Astrocyte (in vitro differentiated cells and primary cell): ENCODE data around the gene PDE5A. TPM values are rescaled to one million over a fixed set of nuclear protein-coding genes. Genes with fewer than 3 reads are reported as not detected.

Experiments
- DNase-seq: peaks from one replicate; pipeline ENCODE4 v3.0.0-alpha.2; 2010; ENCODE audit warnings: low read depth
- FAIRE-seq: peaks from 2 replicates; lab custom pipeline; 2011; peaks lifted over from hg19 to GRCh38; lab: Jason Lieb, UNC
- H2AFZ ChIP-seq: 2 replicates; pipeline ENCODE4 v1.6.0; 2012; ENCODE audit warnings: low read depth, low read length, inconsistent platforms
- H3K27ac ChIP-seq: 2 replicates; pipeline ENCODE4 v1.5.1; 2011; ENCODE audit warnings: low read depth, low read length, inconsistent platforms
- H3K27me3 ChIP-seq: 2 replicates; pipeline ENCODE4 v1.6.0; 2011; ENCODE audit warnings: low read length, inconsistent platforms; ENCODE audit not compliant: insufficient read depth
- H3K36me3 ChIP-seq: 2 replicates; pipeline ENCODE4 v1.5.1; 2011; ENCODE audit warnings: low read length, inconsistent platforms; ENCODE audit not compliant: insufficient read depth
- H3K4me1 ChIP-seq: 2 replicates; pipeline ENCODE4 v1.5.1; 2011; ENCODE audit warnings: low read length, inconsistent platforms; ENCODE audit not compliant: insufficient read depth
- H3K4me2 ChIP-seq: 2 replicates; pipeline ENCODE4 v1.6.0; 2012; ENCODE audit warnings: low read length, inconsistent platforms
- H3K4me3 ChIP-seq: 2 replicates; pipeline ENCODE4 v1.5.1; 2011; ENCODE audit warnings: low read depth, mild to moderate bottlenecking, low read length, inconsistent platforms; ENCODE audit not compliant: insufficient read depth
- H3K79me2 ChIP-seq: 2 replicates; pipeline ENCODE4 v1.6.0; 2012; ENCODE audit warnings: mild to moderate bottlenecking, low read length, inconsistent platforms; ENCODE audit not compliant: insufficient read depth
- H3K9ac ChIP-seq: 2 replicates; pipeline ENCODE4 v1.6.0; 2012; ENCODE audit warnings: mild to moderate bottlenecking, low read length, inconsistent platforms
- H3K9me3 ChIP-seq: 2 replicates; pipeline ENCODE4 v1.5.1; 2012; ENCODE audit warnings: low read depth, mild to moderate bottlenecking, low read length, inconsistent platforms; ENCODE audit not compliant: insufficient read depth
- H4K20me1 ChIP-seq: 2 replicates; pipeline ENCODE4 v1.6.0; 2012; ENCODE audit warnings: low read length, inconsistent platforms; ENCODE audit not compliant: insufficient read depth
- H3K27ac Mint-ChIP-seq: one replicate; pipeline ENCODE4 v1.8.0; 2021; ENCODE audit warnings: mild to moderate bottlenecking, mixed read lengths; ENCODE audit not compliant: unreplicated experiment
- H3K27me3 Mint-ChIP-seq: one replicate; pipeline ENCODE4 v1.8.0; 2021; ENCODE audit warnings: low read depth, mixed read lengths; ENCODE audit not compliant: unreplicated experiment
- H3K36me3 Mint-ChIP-seq: one replicate; pipeline ENCODE4 v1.8.0; 2021; ENCODE audit warnings: low read depth, mixed read lengths; ENCODE audit not compliant: unreplicated experiment
- H3K4me1 Mint-ChIP-seq: one replicate; pipeline ENCODE4 v1.8.0; 2021; ENCODE audit warnings: low read depth, mixed read lengths; ENCODE audit not compliant: unreplicated experiment
- H3K4me3 Mint-ChIP-seq: one replicate; pipeline ENCODE4 v1.8.0; 2021; ENCODE audit warnings: mild to moderate bottlenecking, moderate library complexity, mixed read lengths; ENCODE audit not compliant: unreplicated experiment
- H3K9me3 Mint-ChIP-seq: one replicate; pipeline ENCODE4 v1.8.0; 2021; ENCODE audit warnings: mild to moderate bottlenecking, mixed read lengths; ENCODE audit not compliant: unreplicated experiment
- CTCF ChIP-seq: IDR thresholded peaks from 2 replicates; pipeline ENCODE4 v1.5.1; 2011; ENCODE audit warnings: low read depth, mild to moderate bottlenecking, inconsistent platforms, low read length, moderate library complexity; ENCODE audit not compliant: insufficient read depth
- EZH2 ChIP-seq: IDR thresholded peaks from 2 replicates; pipeline ENCODE4 v1.6.1; 2012; ENCODE audit warnings: mild to moderate bottlenecking, low read length, inconsistent platforms; ENCODE audit not compliant: insufficient read depth
- total RNA-seq: library from RNA; stranded (reverse); gene quantifications from 2 replicates; pipeline ENCODE4 v1.2.1, GENCODE V29; 2021

PDE5A gene
- total RNA-seq, 1 donor from 2014 or later = 3.6 TPM

GRCh38 chr4:119489305-119489704, 139.3 kb downstream of the PDE5A start:
- FAIRE-seq (no peak), DNase-seq (no peak)
- H3K4me3 Mint-ChIP-seq = no peak overlapping the region
- Histone ChIP-seq H3K36me3 (no peaks in the 10 kb centered on the region), H2AFZ (no peak overlapping the region), H3K4me3 (no peak overlapping the region), H3K4me1 (no peaks in the 10 kb centered on the region), H3K4me2 (no peak overlapping the region), H3K9me3 (no peaks in the 10 kb centered on the region), H3K27me3 (no peaks in the 10 kb centered on the region), H3K27ac (no peak overlapping the region), H3K9ac (no peak overlapping the region), H3K79me2 (no peaks in the 10 kb centered on the region), H4K20me1 (no peaks in the 10 kb centered on the region)
- no peaks in the 10 kb centered on the region for H3K4me1 Mint-ChIP-seq
- TF ChIP-seq CTCF = no peak
- TF ChIP-seq EZH2 = no peak
- H3K27me3 Mint-ChIP-seq = no peaks in the 10 kb centered on the region
- H3K9me3 Mint-ChIP-seq = peaks cover 11% of the 10 kb centered on the region
- H3K27ac Mint-ChIP-seq = no peak overlapping the region
- H3K36me3 Mint-ChIP-seq = peaks cover 5% of the 10 kb centered on the region

- H3K9ac ChIP-seq = no peak overlapping the region
- no peak overlapping the region for H3K27ac ChIP-seq
- H3K27ac Mint-ChIP-seq = no peak overlapping the region
- H3K9me3 ChIP-seq = no peaks in the 10 kb centered on the region
- H3K4me3 Mint-ChIP-seq = no peak overlapping the region
- no peaks in the 10 kb centered on the region for H3K4me1 ChIP-seq
- H3K4me2 ChIP-seq = no peak overlapping the region
- no peaks in the 10 kb centered on the region for H4K20me1 ChIP-seq
- no peak overlapping the region for H2AFZ ChIP-seq
- H3K36me3 Mint-ChIP-seq = peaks cover 28% of the 10 kb centered on the region
- peaks cover 12% of the 10 kb centered on the region for H3K36me3 ChIP-seq
- no peaks in the 10 kb centered on the region for H3K27me3 ChIP-seq
- H3K4me3 ChIP-seq = no peak overlapping the region
- H3K4me1 Mint-ChIP-seq = peaks cover 1% of the 10 kb centered on the region
- DNase-seq (no peak), FAIRE-seq (peak; percentile 37)
- H3K79me2 ChIP-seq = no peaks in the 10 kb centered on the region
- H3K27me3 Mint-ChIP-seq = no peaks in the 10 kb centered on the region
- peaks cover 16% of the 10 kb centered on the region for H3K9me3 Mint-ChIP-seq
- TF ChIP-seq EZH2 = no peak
- TF ChIP-seq CTCF = no peak
Observed at GRCh38 chr4:119480331-119480730, 148.3 kb downstream of the PDE5A start.

- Histone ChIP-seq H3K4me2 (no peak overlapping the region), H3K4me3 (no peak overlapping the region), H3K27ac (no peak overlapping the region), H3K36me3 (peaks cover 12% of the 10 kb centered on the region), H3K9me3 (no peaks in the 10 kb centered on the region), H2AFZ (no peak overlapping the region), H4K20me1 (no peaks in the 10 kb centered on the region), H3K9ac (no peak overlapping the region), H3K79me2 (no peaks in the 10 kb centered on the region), H3K27me3 (no peaks in the 10 kb centered on the region), H3K4me1 (no peaks in the 10 kb centered on the region)
- TF ChIP-seq EZH2 = no peak
- TF ChIP-seq CTCF = no peak
- Mint-ChIP-seq H3K9me3 (peaks cover 13% of the 10 kb centered on the region), H3K27me3 (no peaks in the 10 kb centered on the region), H3K4me3 (no peak overlapping the region), H3K36me3 (peaks cover 27% of the 10 kb centered on the region), H3K4me1 (peaks cover 1% of the 10 kb centered on the region), H3K27ac (no peak overlapping the region)
- no peak for FAIRE-seq
- DNase-seq = no peak
Observed at GRCh38 chr4:119479835-119480234, 148.8 kb downstream of the PDE5A start.
